Activated CD4-positive, alpha-beta memory T cell treated with anti-CD3 and anti-CD28 coated beads for 36 hours (primary cell): ENCODE measurements around the gene MORN1. TPM values are rescaled to one million over a fixed set of nuclear protein-coding genes. Genes with fewer than 3 reads are reported as not detected.

Experiments
- CTCF ChIA-PET: fragments of 350-600 bp; sonication (Branson Sonifier 250); formaldehyde crosslinking; loops from one replicate; lab custom pipeline; 2021; ENCODE audit warnings: antibody characterized with exemption, inconsistent platforms; lab: Charles Lee
- POLR2A ChIA-PET: fragments of 350-600 bp; sonication (Branson Sonifier 250); formaldehyde crosslinking; loops from one replicate; lab custom pipeline; 2021; ENCODE audit warnings: antibody characterized with exemption; lab: Charles Lee
- DNase-seq: peaks from one replicate; pipeline ENCODE4 v3.0.0-alpha.2; 2020
- H3K27ac Mint-ChIP-seq: one replicate; pipeline ENCODE4 v1.8.0; 2021; ENCODE audit warnings: mixed read lengths
- H3K27me3 Mint-ChIP-seq: one replicate; pipeline ENCODE4 v1.8.0; 2021; ENCODE audit warnings: mixed read lengths
- H3K36me3 Mint-ChIP-seq: one replicate; pipeline ENCODE4 v1.8.0; 2021; ENCODE audit warnings: mixed read lengths
- H3K4me1 Mint-ChIP-seq: one replicate; pipeline ENCODE4 v1.8.0; 2021; ENCODE audit warnings: low read depth, mixed read lengths
- H3K4me3 Mint-ChIP-seq: one replicate; pipeline ENCODE4 v1.8.0; 2021; ENCODE audit warnings: mild to moderate bottlenecking, mixed read lengths
- H3K9me3 Mint-ChIP-seq: one replicate; pipeline ENCODE4 v1.8.0; 2021; ENCODE audit warnings: mixed read lengths
- intact Hi-C: fragments of 100-400 bp; cut with micrococcal nuclease; formaldehyde crosslinking; loops from one replicate; pipeline ENCODE4 v1.15.1; 2023
- total RNA-seq, 2 experiments: library from RNA; stranded (reverse); gene quantifications; one replicate each; pipeline ENCODE4 v1.2.3, GENCODE V29; 2021

MORN1 gene
- total RNA-seq, 2 experiments from 2014 or later, result 5.4 to 6.3 TPM

DNA sequence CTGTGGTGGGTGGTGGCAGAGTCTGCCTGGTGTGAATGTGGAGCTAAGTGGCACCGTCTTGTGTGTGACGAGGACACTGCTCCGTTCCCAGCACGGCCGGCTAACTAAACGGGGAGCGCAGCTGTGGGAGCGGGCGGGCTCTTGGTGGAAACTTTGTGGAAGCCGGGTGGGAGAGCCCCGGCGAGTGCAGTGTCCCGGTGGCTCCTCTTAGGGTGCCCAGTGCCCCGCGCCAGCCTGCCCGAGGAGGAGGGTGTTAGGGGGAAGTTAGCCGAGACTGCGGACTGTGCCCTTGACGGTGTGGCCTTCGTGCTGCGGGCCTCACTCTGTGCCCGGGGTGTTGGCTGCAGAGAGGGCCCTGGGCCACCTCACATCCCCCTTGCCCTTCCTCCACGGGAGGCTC is 11.1 kb upstream of the MORN1 start:
- H3K9me3 Mint-ChIP-seq, result no peaks in the 10 kb centered on the region
- ChIA-PET POLR2A (no interaction called here), CTCF (no interaction called here)
- no peak overlapping the region for H3K27ac Mint-ChIP-seq
- no peak for DNase-seq
- H3K4me3 Mint-ChIP-seq, result no peak overlapping the region
- intact Hi-C loops, result no loop called here
- H3K36me3 Mint-ChIP-seq, result peaks cover 49% of the 10 kb centered on the region
- peaks cover 3% of the 10 kb centered on the region for H3K4me1 Mint-ChIP-seq
- no peaks in the 10 kb centered on the region for H3K27me3 Mint-ChIP-seq

DNA sequence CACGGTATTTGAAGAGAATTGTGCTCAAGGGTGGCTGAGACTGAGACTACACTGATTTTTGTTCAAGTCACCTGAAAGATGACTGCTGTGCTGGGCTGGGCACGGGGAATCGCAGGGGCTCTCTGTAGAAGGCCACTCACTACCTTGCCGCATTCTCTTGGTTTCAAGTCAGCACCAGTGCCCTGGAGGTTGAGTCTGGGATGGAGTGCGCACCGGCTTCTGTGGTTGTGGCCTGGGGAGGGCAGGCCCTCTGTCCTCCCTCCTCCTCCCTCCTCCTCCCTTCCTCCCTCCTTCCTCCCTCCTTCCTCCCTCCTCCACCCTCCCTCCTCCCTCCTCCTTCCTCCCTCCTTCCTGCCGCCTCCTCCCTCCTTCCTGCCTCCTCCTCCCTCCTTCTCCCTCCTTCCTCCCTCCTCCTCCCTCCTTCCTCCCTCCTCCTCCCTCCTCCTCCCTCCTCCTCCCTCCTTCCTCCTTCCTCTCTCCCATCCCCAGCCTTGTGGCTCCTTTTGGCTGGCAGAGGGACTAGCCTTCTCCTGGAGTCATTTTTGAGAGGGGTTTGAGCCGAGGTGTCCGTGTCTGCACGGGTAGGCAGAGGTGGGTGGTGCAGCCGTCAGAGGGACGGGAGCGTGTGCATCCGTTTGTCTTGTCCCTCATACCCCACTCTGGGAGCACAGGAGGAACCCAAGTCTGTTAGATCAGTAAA is 9.7 kb upstream of the MORN1 start:
- Mint-ChIP-seq H3K9me3 (no peaks in the 10 kb centered on the region), H3K4me1 (peaks cover 3% of the 10 kb centered on the region), H3K4me3 (no peak overlapping the region), H3K27ac (peak overlapping the region; percentile 33), H3K27me3 (no peaks in the 10 kb centered on the region), H3K36me3 (peaks cover 54% of the 10 kb centered on the region)
- DNase-seq, result no peak
- ChIA-PET CTCF (no interaction called here), POLR2A (no interaction called here)
- intact Hi-C loops, result no loop called here

DNA sequence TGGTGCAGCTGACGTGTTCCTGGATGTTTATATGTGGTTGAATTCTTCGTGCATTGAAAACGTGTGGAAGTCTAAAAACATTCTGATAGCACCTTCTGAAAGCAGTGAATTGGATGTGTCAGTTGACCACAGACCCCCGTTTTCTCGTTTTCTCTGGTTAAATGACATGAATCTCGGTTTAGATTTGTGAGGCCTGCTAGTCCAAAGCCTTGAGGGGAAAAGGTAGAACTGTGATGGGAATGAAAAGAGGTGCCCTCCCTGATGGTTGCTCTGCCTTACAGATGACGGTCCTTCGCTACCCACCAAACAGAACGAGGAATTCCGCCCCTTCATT is 9.2 kb upstream of the MORN1 start:
- peaks cover 55% of the 10 kb centered on the region for H3K36me3 Mint-ChIP-seq
- no peaks in the 10 kb centered on the region for H3K27me3 Mint-ChIP-seq
- intact Hi-C loops, result no loop called here
- no peak overlapping the region for H3K4me3 Mint-ChIP-seq
- H3K9me3 Mint-ChIP-seq, result no peaks in the 10 kb centered on the region
- H3K4me1 Mint-ChIP-seq, result peaks cover 3% of the 10 kb centered on the region
- ChIA-PET POLR2A (no interaction called here), CTCF (no interaction called here)
- H3K27ac Mint-ChIP-seq, result peak overlapping the region; percentile 29
- no peak for DNase-seq

DNA sequence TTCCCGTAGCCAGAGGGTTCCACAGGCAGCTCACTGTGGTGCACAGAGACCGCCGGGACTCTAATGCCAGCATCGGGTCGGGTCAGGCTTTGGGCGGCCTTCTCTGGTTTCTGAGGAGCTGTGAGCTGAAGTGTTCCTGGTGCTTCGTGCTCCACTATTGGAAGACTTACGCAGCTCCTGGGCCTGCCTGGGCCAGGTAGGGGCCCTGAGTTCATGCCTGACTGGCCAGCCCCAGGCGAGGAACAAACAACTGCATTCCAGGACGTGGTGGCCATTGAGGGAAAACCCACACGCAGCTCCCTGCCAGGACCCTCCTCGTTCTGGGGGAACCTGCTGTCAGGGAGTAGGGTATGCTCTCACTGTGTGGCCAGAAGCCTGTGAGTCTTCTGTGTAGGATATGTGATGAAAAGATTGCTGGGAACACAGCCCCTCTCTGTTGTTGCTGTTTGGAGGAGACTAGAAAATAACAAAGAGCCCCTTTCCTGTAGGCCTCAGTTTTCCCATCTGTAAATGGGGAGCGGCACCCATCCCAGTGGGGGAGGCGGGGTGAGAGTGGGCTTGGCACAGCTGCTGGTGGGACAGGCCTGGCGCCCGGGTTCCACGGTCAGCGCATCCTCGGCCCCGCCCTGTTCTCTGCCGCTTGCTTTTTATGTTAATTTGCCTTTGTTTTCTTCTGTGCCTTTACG is 8.7 kb upstream of the MORN1 start:
- H3K27ac Mint-ChIP-seq, result peak overlapping the region; percentile 29
- CTCF ChIA-PET, result no interaction called here

DNA sequence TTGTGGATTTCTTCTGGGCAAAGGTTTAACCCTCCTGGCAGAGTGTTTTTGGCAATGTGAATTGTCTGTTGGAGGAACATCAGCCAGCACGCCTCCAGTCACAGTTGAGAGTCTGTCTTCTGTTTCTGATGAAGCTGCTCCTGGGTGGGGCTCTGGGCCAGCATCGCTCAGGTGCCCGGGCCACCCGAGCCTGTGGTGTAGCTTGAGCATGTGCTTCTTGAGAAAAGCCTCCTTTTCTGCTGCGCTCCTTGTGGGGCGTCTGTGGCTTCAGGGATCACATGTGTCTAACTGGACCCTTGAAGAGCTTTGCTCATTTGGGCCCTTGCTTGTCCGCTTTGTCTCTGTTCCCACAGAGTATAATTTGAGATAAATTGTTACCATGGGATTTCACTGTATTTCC is 7.5 kb upstream of the MORN1 start:
- CTCF ChIA-PET, result interaction anchor here (1.0 kb wide), 1 partner anchor 204 kb away, joined by 3 read pairs; the partner anchor contains the start of gene FAAP20
- no peaks in the 10 kb centered on the region for H3K9me3 Mint-ChIP-seq
- peaks cover 16% of the 10 kb centered on the region for H3K4me1 Mint-ChIP-seq
- DNase-seq, result no peak
- POLR2A ChIA-PET, result no interaction called here
- peaks cover 57% of the 10 kb centered on the region for H3K36me3 Mint-ChIP-seq
- no peak overlapping the region for H3K4me3 Mint-ChIP-seq
- H3K27me3 Mint-ChIP-seq, result no peaks in the 10 kb centered on the region
- no peak overlapping the region for H3K27ac Mint-ChIP-seq
- intact Hi-C loops, result no loop called here

More for the DNA sequence above, 8.7 kb upstream of the MORN1 start:
- peaks cover 56% of the 10 kb centered on the region for H3K36me3 Mint-ChIP-seq
- no peaks in the 10 kb centered on the region for H3K27me3 Mint-ChIP-seq
- H3K4me3 Mint-ChIP-seq, result no peak overlapping the region
- intact Hi-C loops, result no loop called here
- no peak for DNase-seq
- no peaks in the 10 kb centered on the region for H3K9me3 Mint-ChIP-seq
- H3K4me1 Mint-ChIP-seq, result peaks cover 4% of the 10 kb centered on the region
- POLR2A ChIA-PET, result no interaction called here

DNA sequence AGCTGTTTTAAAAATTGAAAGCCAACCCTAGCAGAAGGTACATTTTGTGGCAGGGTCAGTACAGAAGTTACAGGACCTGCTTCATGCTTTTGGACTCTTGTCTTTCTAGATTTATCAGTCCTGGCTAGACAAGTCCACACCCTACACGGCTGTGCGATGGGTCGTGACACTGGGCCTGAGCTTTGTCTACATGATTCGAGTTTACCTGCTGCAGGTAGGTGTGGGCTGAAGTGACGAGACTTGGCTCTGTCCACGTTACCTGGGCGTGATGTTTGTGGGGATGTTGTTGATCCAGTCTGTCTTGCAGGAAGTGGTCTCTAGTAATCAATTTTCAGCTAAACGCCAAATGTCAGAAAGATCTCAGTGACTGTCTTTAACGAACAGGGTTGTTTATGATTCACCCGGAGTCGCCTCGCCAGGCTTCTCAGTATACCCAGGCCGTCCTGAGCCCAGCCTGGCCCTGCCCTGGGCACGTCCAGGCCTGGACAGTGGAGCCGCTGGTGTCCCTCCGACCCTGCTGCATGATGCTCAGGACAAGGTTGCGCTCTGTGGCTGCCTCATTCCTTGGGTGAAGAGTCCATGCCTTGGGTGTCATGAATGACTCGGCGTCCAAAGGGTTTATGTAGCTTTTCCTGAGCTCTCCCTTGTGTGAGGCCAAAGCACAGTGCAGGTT is 5.8 kb upstream of the MORN1 start:
- POLR2A ChIA-PET, result no interaction called here
- peaks cover 58% of the 10 kb centered on the region for H3K36me3 Mint-ChIP-seq
- H3K27ac Mint-ChIP-seq, result no peak overlapping the region
- no peaks in the 10 kb centered on the region for H3K27me3 Mint-ChIP-seq
- no peak for DNase-seq
- intact Hi-C loops, result no loop called here
- no peaks in the 10 kb centered on the region for H3K9me3 Mint-ChIP-seq
- H3K4me1 Mint-ChIP-seq, result peaks cover 33% of the 10 kb centered on the region
- CTCF ChIA-PET, result no interaction called here
- no peak overlapping the region for H3K4me3 Mint-ChIP-seq

DNA sequence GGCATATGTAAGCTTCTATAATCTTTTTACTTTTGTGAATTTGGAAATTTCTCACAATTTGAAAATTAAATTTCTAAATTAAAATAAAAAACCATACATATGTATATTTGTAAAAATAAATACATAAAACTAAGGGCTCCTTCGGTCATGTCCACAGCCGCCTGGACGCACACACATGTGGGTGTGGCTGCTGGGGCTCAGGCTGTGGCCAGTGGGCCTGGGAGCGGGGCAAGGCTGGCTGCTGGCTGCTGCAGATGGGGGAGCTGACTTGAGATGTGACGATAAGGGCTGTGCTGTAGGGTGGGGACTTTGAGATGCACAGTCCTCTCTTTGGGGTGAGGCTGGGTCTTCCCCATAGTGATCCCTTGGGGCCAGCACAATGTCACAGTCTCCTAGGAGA is 5.1 kb upstream of the MORN1 start:
- peaks cover 52% of the 10 kb centered on the region for H3K36me3 Mint-ChIP-seq

DNA sequence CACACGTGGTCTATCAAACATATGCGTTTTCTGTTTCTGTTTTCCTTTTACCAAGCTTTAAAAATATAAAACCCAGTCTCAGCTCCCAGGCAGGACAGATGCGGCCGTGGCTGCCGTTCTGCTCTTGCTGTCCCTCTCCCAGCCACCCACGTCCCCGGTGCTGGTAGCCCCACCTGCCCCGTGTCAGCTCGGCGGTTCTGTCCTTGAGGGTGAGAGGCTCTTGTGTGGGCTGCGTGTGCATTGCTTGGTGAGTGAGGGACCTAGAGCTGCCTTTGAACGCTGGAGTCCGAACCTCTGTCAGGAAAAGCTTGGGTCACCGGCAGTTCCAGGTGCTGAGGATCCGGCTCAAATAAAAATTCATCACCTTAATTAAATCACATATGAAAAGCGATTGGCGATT is 4.7 kb upstream of the MORN1 start:
- POLR2A ChIA-PET, result no interaction called here
- H3K4me1 Mint-ChIP-seq, result peaks cover 33% of the 10 kb centered on the region
- H3K36me3 Mint-ChIP-seq, result peaks cover 50% of the 10 kb centered on the region
- H3K27ac Mint-ChIP-seq, result no peak overlapping the region
- CTCF ChIA-PET, result interaction anchor here (0.9 kb wide), 1 partner anchor 14 kb away, joined by 3 read pairs; no protein-coding TSS in a partner anchor
- no peaks in the 10 kb centered on the region for H3K27me3 Mint-ChIP-seq
- no peak for DNase-seq
- intact Hi-C loops, result no loop called here
- H3K9me3 Mint-ChIP-seq, result no peaks in the 10 kb centered on the region
- H3K4me3 Mint-ChIP-seq, result no peak overlapping the region

More for the DNA sequence above, 5.1 kb upstream of the MORN1 start:
- no peaks in the 10 kb centered on the region for H3K27me3 Mint-ChIP-seq
- H3K4me3 Mint-ChIP-seq, result no peak overlapping the region
- CTCF ChIA-PET, result interaction anchor here (0.9 kb wide), 1 partner anchor 15 kb away, joined by 3 read pairs; no protein-coding TSS in a partner anchor
- POLR2A ChIA-PET, result no interaction called here
- H3K4me1 Mint-ChIP-seq, result peaks cover 33% of the 10 kb centered on the region
- intact Hi-C loops, result no loop called here
- H3K9me3 Mint-ChIP-seq, result no peaks in the 10 kb centered on the region
- DNase-seq, result no peak
- H3K27ac Mint-ChIP-seq, result no peak overlapping the region

DNA sequence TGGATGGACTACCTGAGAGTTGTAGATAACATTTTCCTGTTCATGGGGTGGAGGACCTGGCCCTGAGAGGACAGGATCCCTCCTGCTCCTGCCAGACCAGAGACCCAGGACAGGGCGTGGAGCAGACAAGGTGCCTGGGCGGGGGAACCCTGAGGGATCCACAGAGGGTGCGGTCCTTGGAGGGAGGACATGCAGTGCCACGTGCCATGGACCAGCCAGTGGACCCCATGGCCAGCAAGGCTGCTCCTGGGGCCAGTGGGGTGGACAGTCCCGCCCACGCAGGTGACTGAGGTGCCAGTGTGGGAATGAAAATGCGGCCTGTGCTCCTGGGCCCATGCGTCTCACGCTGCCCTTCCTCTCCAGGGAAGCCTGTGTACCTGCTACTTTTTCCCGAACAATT is 3.9 kb upstream of the MORN1 start:
- Mint-ChIP-seq H3K4me1 (peaks cover 34% of the 10 kb centered on the region), H3K27ac (no peak overlapping the region), H3K9me3 (no peaks in the 10 kb centered on the region), H3K4me3 (no peak overlapping the region), H3K36me3 (peaks cover 44% of the 10 kb centered on the region), H3K27me3 (no peaks in the 10 kb centered on the region)
- no peak for DNase-seq
- intact Hi-C loops, result no loop called here
- ChIA-PET POLR2A (no interaction called here), CTCF (interaction anchor here (1.9 kb wide), 1 partner anchor 14 kb away, joined by 6 read pairs; no protein-coding TSS in a partner anchor)

DNA sequence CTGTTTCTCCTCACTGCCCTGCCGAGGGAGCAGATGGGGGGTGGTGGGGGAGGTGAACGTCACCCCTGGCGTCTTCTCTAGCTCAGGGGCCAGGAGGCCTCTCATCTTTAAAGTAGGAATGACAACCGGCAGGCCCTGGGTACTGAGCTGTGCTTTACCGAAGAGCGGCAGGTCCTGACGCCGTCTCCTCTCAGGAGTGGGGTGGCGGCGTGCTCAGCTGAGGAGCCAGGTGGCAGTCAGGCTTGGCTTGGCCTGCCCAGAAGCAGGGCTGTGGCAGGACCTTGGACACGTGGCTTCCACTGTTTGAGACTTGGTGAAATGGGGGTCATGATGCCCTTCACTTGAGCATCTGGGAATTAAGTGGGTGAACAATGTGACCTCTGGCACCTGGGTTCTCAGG is 3.4 kb upstream of the MORN1 start:
- POLR2A ChIA-PET, result no interaction called here
- peaks cover 42% of the 10 kb centered on the region for H3K36me3 Mint-ChIP-seq
- intact Hi-C loops, result loop anchor here (5.0 kb wide), 3 partner anchors 77 to 153 kb away; no protein-coding TSS in a partner anchor
- CTCF ChIA-PET, result interaction anchor here (1.9 kb wide), 1 partner anchor 13 kb away, joined by 6 read pairs; no protein-coding TSS in a partner anchor
- no peak overlapping the region for H3K4me3 Mint-ChIP-seq
- no peaks in the 10 kb centered on the region for H3K27me3 Mint-ChIP-seq
- peaks cover 39% of the 10 kb centered on the region for H3K4me1 Mint-ChIP-seq
- no peaks in the 10 kb centered on the region for H3K9me3 Mint-ChIP-seq
- H3K27ac Mint-ChIP-seq, result no peak overlapping the region
- no peak for DNase-seq

DNA sequence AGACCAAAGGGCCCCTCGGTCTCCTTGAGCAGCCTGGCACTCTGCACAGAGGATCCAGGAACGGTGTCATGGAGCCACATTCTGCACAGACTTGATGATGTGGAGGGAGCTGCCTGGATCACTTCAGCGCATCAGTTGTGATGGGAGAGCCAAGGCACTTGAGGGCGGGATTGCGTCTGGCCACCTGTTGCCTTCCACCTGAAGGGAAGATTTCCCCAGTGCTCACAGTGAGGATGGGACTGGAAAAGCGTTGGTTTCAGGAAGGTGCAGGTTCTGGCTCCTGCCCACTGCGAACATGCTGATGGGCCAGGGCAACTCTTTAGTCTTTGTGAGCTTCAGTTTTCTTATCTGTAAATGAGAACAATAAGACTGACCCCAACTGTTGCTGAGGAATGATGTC is 2.9 kb upstream of the MORN1 start:
- no peaks in the 10 kb centered on the region for H3K27me3 Mint-ChIP-seq
- no peak overlapping the region for H3K27ac Mint-ChIP-seq
- ChIA-PET POLR2A (no interaction called here), CTCF (interaction anchor here (1.9 to 17.5 kb wide), 2 partner anchors 13 to 198 kb away, joined by 6 to 409 read pairs; partner anchors contain the start of gene FAAP20)
- no peak overlapping the region for H3K4me3 Mint-ChIP-seq
- peaks cover 38% of the 10 kb centered on the region for H3K36me3 Mint-ChIP-seq
- H3K9me3 Mint-ChIP-seq, result no peaks in the 10 kb centered on the region
- H3K4me1 Mint-ChIP-seq, result peaks cover 39% of the 10 kb centered on the region
- DNase-seq, result no peak
- intact Hi-C loops, result loop anchor here (5.0 kb wide), 3 partner anchors 77 to 153 kb away; no protein-coding TSS in a partner anchor

DNA sequence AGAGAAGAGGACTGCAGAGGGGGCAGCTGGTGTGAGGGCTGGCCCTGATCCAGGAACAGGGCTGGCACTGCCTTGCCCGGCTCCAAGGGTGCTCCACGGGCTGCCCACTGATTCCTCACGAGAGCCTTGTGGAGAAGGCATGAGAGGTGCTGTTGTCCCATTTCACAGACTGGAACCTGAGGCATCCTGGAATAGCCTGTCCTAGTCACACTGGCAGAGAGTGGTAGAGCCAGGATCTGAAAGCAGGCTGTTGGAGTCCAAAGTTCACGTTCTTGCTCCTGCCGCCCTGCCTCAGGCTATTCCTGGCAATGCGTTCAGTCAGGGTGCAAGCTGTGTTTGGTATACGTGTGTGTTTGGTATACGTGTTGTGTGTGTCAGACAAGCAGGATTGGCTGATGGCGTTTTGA is 2.1 kb upstream of the MORN1 start:
- CTCF ChIA-PET, result interaction anchor here (1.9 to 17.5 kb wide), 2 partner anchors 12 to 197 kb away, joined by 6 to 409 read pairs; partner anchors contain the start of gene FAAP20
- Mint-ChIP-seq H3K27me3 (no peaks in the 10 kb centered on the region), H3K27ac (peak overlapping the region; percentile 84), H3K4me1 (peaks cover 39% of the 10 kb centered on the region), H3K36me3 (peaks cover 31% of the 10 kb centered on the region), H3K4me3 (peak overlapping the region; percentile 93), H3K9me3 (no peaks in the 10 kb centered on the region)
- no peak for DNase-seq
- POLR2A ChIA-PET, result interaction anchor here (1.3 kb wide), 1 partner anchor 16 kb away, joined by 3 read pairs; no protein-coding TSS in a partner anchor
- intact Hi-C loops, result loop anchor here (5.0 kb wide), 3 partner anchors 76 to 154 kb away; no protein-coding TSS in a partner anchor
